Measurements from ENCODE around the gene FOXP1. TPM values are rescaled to one million over a fixed set of nuclear protein-coding genes. Genes with fewer than 3 reads are reported as not detected.

The FOXP1 gene
- polyA plus RNA-seq, 1 donor from 2014 or later, result 5.6 TPM

- Histone ChIP-seq H3K79me2 (replicated peaks; ENCODE audit: insufficient read depth, low read length) (no peaks in the 10 kb centered on the region), H4K20me1 (ENCODE audit: insufficient read depth) (no peaks in the 10 kb centered on the region), H3F3A (ENCODE audit: insufficient read depth, low read length, poor library complexity, severe bottlenecking) (no peaks in the 10 kb centered on the region), H2AFZ (ENCODE audit: low read depth, low read length) (no peak overlapping the region), H3K36me3 (ENCODE audit: insufficient read depth, low read length) (no peaks in the 10 kb centered on the region), H3K9me3 (ENCODE audit: low read length) (no peaks in the 10 kb centered on the region), H3K9ac (ENCODE audit: low read length) (no peak overlapping the region), H3K4me3 (ENCODE audit: low read length) (no peak overlapping the region), H3K27ac (ENCODE audit: low read length) (no peak overlapping the region), H3K27me3 (ENCODE audit: insufficient read depth, low read depth, low read length) (no peaks in the 10 kb centered on the region), H3K9me2 (ENCODE audit: insufficient read depth, low read length) (no peaks in the 10 kb centered on the region), H3K4me2 (ENCODE audit: low read length) (no peak overlapping the region)
- no peak for TF ChIP-seq REST (IDR thresholded peaks at IDR 0.05; ENCODE audit: borderline replicate concordance)
- TF ChIP-seq EP300 (conservative IDR thresholded peaks at IDR 0.05; ENCODE audit: poor library complexity, severe bottlenecking), result no peak
- TF ChIP-seq, protein P1, sequence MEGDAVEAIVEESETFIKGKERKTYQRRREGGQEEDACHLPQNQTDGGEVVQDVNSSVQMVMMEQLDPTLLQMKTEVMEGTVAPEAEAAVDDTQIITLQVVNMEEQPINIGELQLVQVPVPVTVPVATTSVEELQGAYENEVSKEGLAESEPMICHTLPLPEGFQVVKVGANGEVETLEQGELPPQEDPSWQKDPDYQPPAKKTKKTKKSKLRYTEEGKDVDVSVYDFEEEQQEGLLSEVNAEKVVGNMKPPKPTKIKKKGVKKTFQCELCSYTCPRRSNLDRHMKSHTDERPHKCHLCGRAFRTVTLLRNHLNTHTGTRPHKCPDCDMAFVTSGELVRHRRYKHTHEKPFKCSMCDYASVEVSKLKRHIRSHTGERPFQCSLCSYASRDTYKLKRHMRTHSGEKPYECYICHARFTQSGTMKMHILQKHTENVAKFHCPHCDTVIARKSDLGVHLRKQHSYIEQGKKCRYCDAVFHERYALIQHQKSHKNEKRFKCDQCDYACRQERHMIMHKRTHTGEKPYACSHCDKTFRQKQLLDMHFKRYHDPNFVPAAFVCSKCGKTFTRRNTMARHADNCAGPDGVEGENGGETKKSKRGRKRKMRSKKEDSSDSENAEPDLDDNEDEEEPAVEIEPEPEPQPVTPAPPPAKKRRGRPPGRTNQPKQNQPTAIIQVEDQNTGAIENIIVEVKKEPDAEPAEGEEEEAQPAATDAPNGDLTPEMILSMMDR (IDR thresholded peaks at IDR 0.05; ENCODE audit: poor library complexity, severe bottlenecking), result no peak
- TF ChIP-seq POLR2AphosphoS5 (IDR thresholded peaks at IDR 0.05), result no peak
- no peak for TF ChIP-seq TAF1 (IDR thresholded peaks at IDR 0.05; ENCODE audit: low read depth)
- TF ChIP-seq SMC3 (conservative IDR thresholded peaks at IDR 0.05; ENCODE audit: poor library complexity), result no peak
- no peak for TF ChIP-seq MXI1 (conservative IDR thresholded peaks at IDR 0.05; ENCODE audit: poor library complexity, severe bottlenecking)
- no peak for TF ChIP-seq EZH2 (IDR thresholded peaks at IDR 0.05; ENCODE audit: borderline replicate concordance, insufficient read depth, low read length, poor library complexity, severe bottlenecking)
- no peak for TF ChIP-seq RAD21 (conservative IDR thresholded peaks at IDR 0.05)
Observed at GRCh38 chr3:71565976-71566375, 17.6 kb downstream of the FOXP1 start.

DNA sequence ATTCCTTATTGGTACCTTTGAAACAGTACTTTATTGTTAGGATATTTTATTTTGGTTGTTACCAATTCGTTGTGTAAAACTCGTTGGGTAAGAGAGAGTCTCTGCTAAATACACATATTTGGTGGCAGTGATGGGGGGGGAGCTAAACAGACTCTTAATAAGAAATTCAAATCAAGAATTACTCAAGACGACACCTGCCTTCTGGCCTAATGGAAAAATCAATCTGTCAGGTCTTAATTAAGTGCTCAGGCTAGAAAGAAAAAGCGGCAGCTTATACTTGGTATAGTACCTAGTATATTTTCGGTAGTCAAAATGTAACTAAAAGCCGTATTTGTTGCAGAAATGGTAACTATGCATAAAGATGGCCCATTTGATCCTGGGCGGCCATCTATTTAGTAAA, 18.2 kb downstream of the FOXP1 start:
- Histone ChIP-seq H3K9ac (ENCODE audit: low read length) (no peak overlapping the region), H3K36me3 (ENCODE audit: insufficient read depth, low read length) (no peaks in the 10 kb centered on the region), H2AFZ (ENCODE audit: low read depth, low read length) (no peak overlapping the region), H3K79me2 (replicated peaks; ENCODE audit: insufficient read depth, low read length) (no peaks in the 10 kb centered on the region), H3F3A (ENCODE audit: insufficient read depth, low read length, poor library complexity, severe bottlenecking) (no peaks in the 10 kb centered on the region), H3K9me3 (ENCODE audit: low read length) (no peaks in the 10 kb centered on the region), H3K9me2 (ENCODE audit: insufficient read depth, low read length) (no peaks in the 10 kb centered on the region), H3K4me3 (ENCODE audit: low read length) (no peak overlapping the region), H3K4me2 (ENCODE audit: low read length) (no peak overlapping the region), H3K27me3 (ENCODE audit: insufficient read depth, low read depth, low read length) (no peaks in the 10 kb centered on the region), H4K20me1 (ENCODE audit: insufficient read depth) (no peaks in the 10 kb centered on the region), H3K27ac (ENCODE audit: low read length) (no peak overlapping the region)
- TF ChIP-seq POLR2AphosphoS5 (IDR thresholded peaks at IDR 0.05) (no peak), EP300 (conservative IDR thresholded peaks at IDR 0.05; ENCODE audit: poor library complexity, severe bottlenecking) (no peak), EZH2 (IDR thresholded peaks at IDR 0.05; ENCODE audit: borderline replicate concordance, insufficient read depth, low read length, poor library complexity, severe bottlenecking) (no peak), MXI1 (conservative IDR thresholded peaks at IDR 0.05; ENCODE audit: poor library complexity, severe bottlenecking) (no peak), SMC3 (conservative IDR thresholded peaks at IDR 0.05; ENCODE audit: poor library complexity) (no peak)
- TF ChIP-seq, protein P1 (IDR thresholded peaks at IDR 0.05; ENCODE audit: poor library complexity, severe bottlenecking), result no peak
